Measurements from ENCODE around the gene IQSEC1.
A peak's percentile ranks its signal among the peaks of the same experiment; 100 is the strongest.

The IQSEC1 gene

GRCh38 chr3:12974334-12974733, 98.9 kb downstream of the IQSEC1 start:
- H3K4me3 Mint-ChIP-seq: no peak overlapping the region
- TF ChIP-seq CTCF (IDR thresholded peaks at IDR 0.05): no peak
- no peaks in the 10 kb centered on the region for H3K36me3 Mint-ChIP-seq (ENCODE audit: low read depth)
- peaks cover 6% of the 10 kb centered on the region for H3K27me3 Mint-ChIP-seq (ENCODE audit: low read depth, poor library complexity)
- H3K27ac Mint-ChIP-seq: no peak overlapping the region
- peaks cover 31% of the 10 kb centered on the region for H3K4me1 Mint-ChIP-seq
- H3K9me3 Mint-ChIP-seq: no peaks in the 10 kb centered on the region
- DNase-seq: no peak

- H3K27me3 Mint-ChIP-seq (ENCODE audit: low read depth, poor library complexity): peaks cover 6% of the 10 kb centered on the region
- no peak for TF ChIP-seq CTCF (IDR thresholded peaks at IDR 0.05)
- no peaks in the 10 kb centered on the region for H3K9me3 Mint-ChIP-seq
- DNase-seq: no peak
- H3K36me3 Mint-ChIP-seq (ENCODE audit: low read depth): no peaks in the 10 kb centered on the region
- H3K27ac Mint-ChIP-seq: no peak overlapping the region
- no peak overlapping the region for H3K4me3 Mint-ChIP-seq
- H3K4me1 Mint-ChIP-seq: peaks cover 31% of the 10 kb centered on the region
Observed at GRCh38 chr3:12973827-12974226, 99.4 kb downstream of the IQSEC1 start.

GRCh38 chr3:12972781-12973702, 100.2 kb downstream of the IQSEC1 start:
- TF ChIP-seq CTCF (IDR thresholded peaks at IDR 0.05): no peak
- no peaks in the 10 kb centered on the region for H3K36me3 Mint-ChIP-seq (ENCODE audit: low read depth)

GRCh38 chr3:12972043-12972442, 101.2 kb downstream of the IQSEC1 start:
- Mint-ChIP-seq H3K36me3 (ENCODE audit: low read depth) (no peaks in the 10 kb centered on the region), H3K27ac (no peak overlapping the region), H3K27me3 (ENCODE audit: low read depth, poor library complexity) (peaks cover 10% of the 10 kb centered on the region), H3K4me3 (no peak overlapping the region), H3K9me3 (no peaks in the 10 kb centered on the region), H3K4me1 (peaks cover 37% of the 10 kb centered on the region)
- TF ChIP-seq CTCF (IDR thresholded peaks at IDR 0.05): no peak
- DNase-seq: no peak

More at GRCh38 chr3:12972781-12973702, 100.2 kb downstream of the IQSEC1 start:
- H3K4me3 Mint-ChIP-seq: no peak overlapping the region
- DNase-seq: no peak
- H3K9me3 Mint-ChIP-seq: no peaks in the 10 kb centered on the region
- peaks cover 7% of the 10 kb centered on the region for H3K27me3 Mint-ChIP-seq (ENCODE audit: low read depth, poor library complexity)
- H3K4me1 Mint-ChIP-seq: peaks cover 38% of the 10 kb centered on the region
- no peak overlapping the region for H3K27ac Mint-ChIP-seq

- no peak for TF ChIP-seq CTCF (IDR thresholded peaks at IDR 0.05)
- peak overlapping the region; percentile 56 for H3K27ac Mint-ChIP-seq
- no peak overlapping the region for H3K4me3 Mint-ChIP-seq
- H3K9me3 Mint-ChIP-seq: no peaks in the 10 kb centered on the region
- peaks cover 7% of the 10 kb centered on the region for H3K27me3 Mint-ChIP-seq (ENCODE audit: low read depth, poor library complexity)
- H3K4me1 Mint-ChIP-seq: peaks cover 51% of the 10 kb centered on the region
- H3K36me3 Mint-ChIP-seq (ENCODE audit: low read depth): no peaks in the 10 kb centered on the region
- no peak for DNase-seq
Observed at GRCh38 chr3:12970684-12971083, 102.5 kb downstream of the IQSEC1 start.

GRCh38 chr3:12969486-12969885, 103.7 kb downstream of the IQSEC1 start:
- no peaks in the 10 kb centered on the region for H3K9me3 Mint-ChIP-seq
- no peak for TF ChIP-seq CTCF (IDR thresholded peaks at IDR 0.05)
- DNase-seq: peak; percentile 28
- H3K27ac Mint-ChIP-seq: no peak overlapping the region
- peak overlapping the region; percentile 19 for H3K4me3 Mint-ChIP-seq
- H3K36me3 Mint-ChIP-seq (ENCODE audit: low read depth): no peaks in the 10 kb centered on the region
- H3K4me1 Mint-ChIP-seq: peaks cover 63% of the 10 kb centered on the region
- H3K27me3 Mint-ChIP-seq (ENCODE audit: low read depth, poor library complexity): peaks cover 7% of the 10 kb centered on the region

All from nephron progenitor cell (in vitro differentiated cells).